D721Med (cell line): ENCODE results near the gene LMNTD2.

ENCODE experiments used
- DNase-seq: peaks from one replicate; pipeline ENCODE4 v3.0.0; 2011; ENCODE audit warnings: low spot score; ENCODE audit not compliant: insufficient read length
- FAIRE-seq: peaks from 2 replicates; lab custom pipeline; 2011; peaks lifted over from hg19 to GRCh38; lab: Jason Lieb, UNC
- CTCF ChIP-seq: IDR thresholded peaks from 2 replicates; pipeline ENCODE4 v1.5.1; 2012; ENCODE audit warnings: mild to moderate bottlenecking, control low read depth; ENCODE audit not compliant: insufficient read depth; ENCODE audit errors: missing control alignments

Gene LMNTD2

GRCh38 chr11:587546-587945 is 27.0 kb upstream of the LMNTD2 start:
- no peak for DNase-seq
- no peak for FAIRE-seq
- TF ChIP-seq CTCF = no peak

- no peak for FAIRE-seq
- TF ChIP-seq CTCF = no peak
Measured at GRCh38 chr11:586376-587316, 26.1 kb upstream of the LMNTD2 start.

DNA sequence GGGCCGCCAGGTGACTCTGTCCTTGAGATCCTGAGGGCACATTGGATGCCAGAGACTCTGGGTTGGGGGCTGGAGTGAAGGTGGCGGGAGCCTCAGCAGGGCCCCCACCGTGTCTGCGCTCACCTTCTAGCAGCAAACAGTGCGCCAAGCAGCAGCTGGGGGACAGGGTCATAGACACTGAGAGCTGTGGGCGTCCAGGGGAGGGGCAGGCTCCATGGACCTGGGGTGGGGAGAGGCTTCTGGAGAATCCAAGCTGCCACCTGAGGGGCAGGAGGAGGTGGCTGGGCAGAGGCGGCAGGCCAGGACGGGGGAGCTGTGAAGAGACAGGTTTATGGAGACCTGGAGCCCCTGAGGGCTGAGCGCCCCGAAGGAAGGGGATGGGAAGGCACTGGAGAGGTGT is 23.7 kb upstream of the LMNTD2 start:
- DNase-seq (no peak), FAIRE-seq (no peak)
- TF ChIP-seq CTCF = no peak

More at GRCh38 chr11:586376-587316, 26.1 kb upstream of the LMNTD2 start:
- no peak for DNase-seq

- FAIRE-seq (no peak), DNase-seq (no peak)
- no peak for TF ChIP-seq CTCF
Measured at GRCh38 chr11:581752-582151, 21.2 kb upstream of the LMNTD2 start.

- no peak for FAIRE-seq
- no peak for DNase-seq
Measured at GRCh38 chr11:581342-581741, 20.8 kb upstream of the LMNTD2 start.

GRCh38 chr11:579830-580601 is 19.5 kb upstream of the LMNTD2 start:
- DNase-seq = no peak
- no peak for FAIRE-seq
- no peak for TF ChIP-seq CTCF

More at GRCh38 chr11:581342-581741, 20.8 kb upstream of the LMNTD2 start:
- no peak for TF ChIP-seq CTCF
